Peyer's patch (tissue), 4 donors: ENCODE measurements around the gene UBQLN1.

Source experiments
- CTCF ChIP-seq, 6 experiments: fragments of 450-650 bp in 4 of 6; fragments of 200-600 bp in 2 of 6; sonication (generic) in 1 of 6; IDR thresholded peaks; one replicate each; pipeline ENCODE4 v1.5.1; 2017 to 2019; ENCODE audit warnings: antibody characterized with exemption in 6 of 6, mild to moderate bottlenecking in 3 of 6, moderate library complexity in 1 of 6
- POLR2A ChIP-seq, 2 donors: fragments of 450-650 bp; IDR thresholded peaks; one replicate each; pipeline ENCODE4 v1.5.1; 2017; ENCODE audit warnings: antibody characterized with exemption in 2 of 2, mild to moderate bottlenecking in 2 of 2, moderate library complexity in 2 of 2

- no peak for TF ChIP-seq CTCF (IDR thresholded peaks at IDR 0.05)
- no peak for TF ChIP-seq POLR2A (IDR thresholded peaks at IDR 0.05)
Measured at GRCh38 chr9:83671451-83671850, 36.3 kb downstream of the UBQLN1 start.
